Endodermal cell (in vitro differentiated cells): ENCODE results near the gene PLEKHA5. TPM values are rescaled to one million over a fixed set of nuclear protein-coding genes. Genes with fewer than 3 reads are reported as not detected.

ENCODE experiments used
- DNase-seq: peaks from one replicate; pipeline ENCODE4 v3.0.0-alpha.2; 2017
- H3K27ac ChIP-seq: 2 replicates; pipeline ENCODE4 v1.5.1; 2013; ENCODE audit warnings: mild to moderate bottlenecking, low read depth, low read length, moderate library complexity
- H3K27me3 ChIP-seq: 2 replicates; pipeline ENCODE4 v1.6.1; 2013; ENCODE audit warnings: mild to moderate bottlenecking, low read length, moderate library complexity; ENCODE audit not compliant: insufficient read depth, control insufficient read depth, poor library complexity, severe bottlenecking
- H3K36me3 ChIP-seq: 2 replicates; pipeline ENCODE4 v1.7.0; 2013; ENCODE audit warnings: mild to moderate bottlenecking, low read length, moderate library complexity; ENCODE audit not compliant: control insufficient read depth, insufficient read depth
- H3K4me1 ChIP-seq: one replicate; pipeline ENCODE4 v1.7.0; 2013; ENCODE audit warnings: low read length; ENCODE audit not compliant: control insufficient read depth, insufficient read depth
- H3K4me3 ChIP-seq: 2 replicates; pipeline ENCODE4 v1.5.1; 2013; ENCODE audit warnings: mild to moderate bottlenecking, low read length, moderate library complexity
- H3K9ac ChIP-seq: 2 replicates; pipeline ENCODE4 v1.6.1; 2013; ENCODE audit warnings: mild to moderate bottlenecking, low read length, moderate library complexity; ENCODE audit not compliant: poor library complexity, severe bottlenecking; ENCODE audit errors: extremely low read depth
- H3K9me3 ChIP-seq: 2 replicates; pipeline ENCODE4 v1.6.1; 2013; ENCODE audit warnings: mild to moderate bottlenecking, low read length, moderate library complexity; ENCODE audit not compliant: control insufficient read depth
- H3K27ac Mint-ChIP-seq: 2 replicates; pipeline ENCODE4 v1.8.0; 2020; ENCODE audit warnings: mixed read lengths
- H3K27me3 Mint-ChIP-seq: 2 replicates; pipeline ENCODE4 v1.8.0; 2021; ENCODE audit warnings: mild to moderate bottlenecking, mixed read lengths; ENCODE audit not compliant: insufficient read depth
- H3K36me3 Mint-ChIP-seq: 2 replicates; pipeline ENCODE4 v1.8.0; 2020; ENCODE audit warnings: low read depth, mixed read lengths
- H3K4me1 Mint-ChIP-seq: 2 replicates; pipeline ENCODE4 v1.8.0; 2020; ENCODE audit warnings: mixed read lengths
- H3K4me3 Mint-ChIP-seq: 2 replicates; pipeline ENCODE4 v1.8.0; 2020; ENCODE audit warnings: mild to moderate bottlenecking, moderate library complexity, mixed read lengths
- H3K9me3 Mint-ChIP-seq: 2 replicates; pipeline ENCODE4 v1.8.0; 2020; ENCODE audit warnings: mild to moderate bottlenecking, mixed read lengths
- WGBS, 2 experiments: methylation state at CpG; one replicate each; pipeline versions ENCODE4 v1.1.5 to v1.1.7; 2013; ENCODE audit warnings: missing lambda C conversion rate in 2 of 2, mixed read lengths in 1 of 2; ENCODE audit not compliant: insufficient coverage in 1 of 2, insufficient read length in 1 of 2; 5-methylcytosine and 5-hydroxymethylcytosine counted together
- total RNA-seq, 2 donors: library from RNA; stranded (reverse); fragmentation: NEBNext Ultra II Directional in 1 of 2; extraction: Animal tissue kit (Norgen Biotek cat#: 25700) in 1 of 2; gene quantifications; 2 replicates in 1 of 2; 3 replicates in 1 of 2; pipeline ENCODE4 v1.2.1, GENCODE V29; 2021
- TF ChIP-seq, protein P1 (sequence below): fragments of 200-600 bp; sonication (generic); conservative IDR thresholded peaks from 2 replicates; pipeline ENCODE4 v1.5.0; 2021; ENCODE audit warnings: antibody characterized with exemption, mild to moderate bottlenecking

The PLEKHA5 gene
- total RNA-seq, 2 donors from 2014 or later = 48.5 to 139 TPM

DNA sequence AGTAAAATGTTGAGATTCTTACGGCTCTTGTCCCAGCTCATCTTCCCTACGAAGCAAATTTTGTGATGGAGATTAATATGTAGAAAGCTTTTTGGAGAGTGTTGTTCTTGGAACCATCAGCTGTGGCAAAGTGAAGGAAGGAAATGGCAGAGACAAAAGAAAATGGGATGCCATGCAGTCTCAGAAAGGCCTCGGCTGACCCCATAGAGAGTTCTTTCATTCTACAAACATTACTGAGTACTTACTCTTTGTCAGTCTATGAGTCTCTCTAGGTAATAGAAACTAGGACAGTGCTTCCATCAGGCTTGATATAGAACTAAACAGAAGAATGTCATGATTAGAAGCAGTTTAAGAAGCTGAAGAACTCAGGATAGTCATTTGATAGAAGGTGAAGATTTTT is 134.1 kb downstream of the PLEKHA5 start:
- Histone ChIP-seq H3K4me1 (no peaks in the 10 kb centered on the region), H3K9me3 (no peaks in the 10 kb centered on the region), H3K4me3 (no peak overlapping the region), H3K9ac (no peak overlapping the region), H3K27me3 (no peaks in the 10 kb centered on the region), H3K27ac (peak overlapping the region; percentile 62), H3K36me3 (peaks cover 38% of the 10 kb centered on the region)
- H3K36me3 Mint-ChIP-seq = peaks cover 60% of the 10 kb centered on the region
- TF ChIP-seq, protein P1, sequence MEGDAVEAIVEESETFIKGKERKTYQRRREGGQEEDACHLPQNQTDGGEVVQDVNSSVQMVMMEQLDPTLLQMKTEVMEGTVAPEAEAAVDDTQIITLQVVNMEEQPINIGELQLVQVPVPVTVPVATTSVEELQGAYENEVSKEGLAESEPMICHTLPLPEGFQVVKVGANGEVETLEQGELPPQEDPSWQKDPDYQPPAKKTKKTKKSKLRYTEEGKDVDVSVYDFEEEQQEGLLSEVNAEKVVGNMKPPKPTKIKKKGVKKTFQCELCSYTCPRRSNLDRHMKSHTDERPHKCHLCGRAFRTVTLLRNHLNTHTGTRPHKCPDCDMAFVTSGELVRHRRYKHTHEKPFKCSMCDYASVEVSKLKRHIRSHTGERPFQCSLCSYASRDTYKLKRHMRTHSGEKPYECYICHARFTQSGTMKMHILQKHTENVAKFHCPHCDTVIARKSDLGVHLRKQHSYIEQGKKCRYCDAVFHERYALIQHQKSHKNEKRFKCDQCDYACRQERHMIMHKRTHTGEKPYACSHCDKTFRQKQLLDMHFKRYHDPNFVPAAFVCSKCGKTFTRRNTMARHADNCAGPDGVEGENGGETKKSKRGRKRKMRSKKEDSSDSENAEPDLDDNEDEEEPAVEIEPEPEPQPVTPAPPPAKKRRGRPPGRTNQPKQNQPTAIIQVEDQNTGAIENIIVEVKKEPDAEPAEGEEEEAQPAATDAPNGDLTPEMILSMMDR = no peak
- WGBS, 2 experiments = 52 to 85% methylated on average over 2 to 3 of the region's 3 CpGs
- H3K27me3 Mint-ChIP-seq = no peaks in the 10 kb centered on the region
- H3K4me1 Mint-ChIP-seq = peaks cover 6% of the 10 kb centered on the region
- H3K4me3 Mint-ChIP-seq = no peak overlapping the region
- DNase-seq = peak; percentile 61
- H3K9me3 Mint-ChIP-seq = no peaks in the 10 kb centered on the region
- H3K27ac Mint-ChIP-seq = peak overlapping the region; percentile 21

DNA sequence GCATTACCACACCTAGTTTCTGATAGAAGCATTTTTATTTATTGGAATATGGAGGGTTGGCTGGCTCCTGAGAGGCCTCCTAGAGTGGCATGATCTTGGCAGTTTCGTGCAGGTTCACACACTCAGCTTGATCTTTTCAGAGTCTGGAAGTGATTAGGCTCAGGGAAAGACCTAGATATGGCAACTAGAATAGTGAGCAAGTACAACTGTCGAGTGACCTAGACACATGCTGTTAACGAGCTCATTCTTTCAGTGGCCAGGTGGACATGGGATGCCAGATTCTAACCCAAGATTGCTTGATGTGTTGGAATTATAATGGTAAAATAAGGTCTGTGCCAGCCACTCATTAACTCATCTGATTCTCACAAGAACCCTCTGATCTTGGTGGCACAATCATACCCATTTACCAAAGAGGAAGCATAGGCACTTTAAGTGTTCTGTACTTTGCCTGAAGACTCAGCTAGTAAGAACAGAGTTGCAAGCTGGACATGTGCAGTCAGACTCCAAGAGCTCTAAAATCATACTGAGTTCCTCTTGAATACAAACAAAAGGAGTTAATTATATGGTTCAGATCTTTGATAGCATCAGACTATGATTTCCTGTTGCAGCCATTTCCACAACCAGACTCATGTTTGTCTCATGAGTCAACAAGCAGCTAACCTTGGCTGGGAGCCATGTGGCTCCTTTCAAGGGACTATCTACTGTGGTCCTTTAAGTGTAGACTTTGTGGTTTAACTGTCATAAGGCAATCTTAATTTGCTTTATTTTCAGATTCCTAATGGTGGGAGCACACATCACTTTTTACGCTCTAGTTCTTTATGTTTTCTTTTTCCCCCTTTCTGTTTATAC is 144.2 kb downstream of the PLEKHA5 start:
- H3K36me3 ChIP-seq = peaks cover 66% of the 10 kb centered on the region
- H3K9ac ChIP-seq = no peak overlapping the region
- no peaks in the 10 kb centered on the region for H3K27me3 ChIP-seq
- H3K36me3 Mint-ChIP-seq = peaks cover 63% of the 10 kb centered on the region
- WGBS, 2 experiments = 93 to 98% methylated on average over 2 to 3 of the region's 4 CpGs
- no peaks in the 10 kb centered on the region for H3K9me3 Mint-ChIP-seq
- H3K9me3 ChIP-seq = no peaks in the 10 kb centered on the region
- no peak overlapping the region for H3K27ac ChIP-seq
- no peak for DNase-seq
- no peak overlapping the region for H3K4me3 Mint-ChIP-seq
- no peaks in the 10 kb centered on the region for H3K4me1 Mint-ChIP-seq
- TF ChIP-seq, protein P1 = no peak
- H3K27ac Mint-ChIP-seq = no peak overlapping the region
- no peaks in the 10 kb centered on the region for H3K27me3 Mint-ChIP-seq
- no peaks in the 10 kb centered on the region for H3K4me1 ChIP-seq
- no peak overlapping the region for H3K4me3 ChIP-seq

DNA sequence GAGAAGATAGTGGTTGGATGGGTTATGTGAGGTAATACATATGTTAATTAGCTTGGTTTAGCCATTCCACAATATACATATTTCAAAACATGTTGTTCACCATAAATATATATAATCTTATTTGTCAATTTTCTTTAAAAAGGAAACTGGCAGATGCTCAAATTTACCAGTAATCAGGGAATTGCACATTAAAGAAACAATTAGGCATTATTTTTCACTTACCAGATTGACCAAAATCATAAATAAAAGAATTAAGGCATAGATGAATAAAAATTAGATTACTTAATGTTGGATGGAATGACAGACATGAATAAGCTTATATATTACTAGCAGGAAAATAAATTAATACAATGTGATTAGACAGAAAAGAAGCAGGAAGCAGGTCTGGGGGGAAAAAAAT is 147.2 kb downstream of the PLEKHA5 start:
- no peaks in the 10 kb centered on the region for H3K9me3 Mint-ChIP-seq
- DNase-seq = no peak
- no peaks in the 10 kb centered on the region for H3K4me1 Mint-ChIP-seq
- H3K27me3 Mint-ChIP-seq = no peaks in the 10 kb centered on the region
- H3K36me3 Mint-ChIP-seq = peaks cover 61% of the 10 kb centered on the region
- no peaks in the 10 kb centered on the region for H3K27me3 ChIP-seq
- no peak overlapping the region for H3K4me3 Mint-ChIP-seq
- H3K27ac Mint-ChIP-seq = no peak overlapping the region
- no peak overlapping the region for H3K9ac ChIP-seq
- H3K27ac ChIP-seq = no peak overlapping the region
- no peaks in the 10 kb centered on the region for H3K4me1 ChIP-seq
- H3K36me3 ChIP-seq = peaks cover 54% of the 10 kb centered on the region
- TF ChIP-seq, protein P1 = no peak
- H3K4me3 ChIP-seq = no peak overlapping the region
- no peaks in the 10 kb centered on the region for H3K9me3 ChIP-seq
